Stimulated activated memory B cell treated with anti-CD40 and anti-IgM and Interleukin-4, amounts not matched to agents 10 μg/mL and 1 μg/mL and 100 μg/mL, for 72 hours (primary cell): ENCODE data around the gene CDKL4.
A peak's percentile ranks its signal among the peaks of the same experiment; 100 is the strongest.
"Not testable (repeated sequence)": the region's sequence is repeated elsewhere in the genome, so short reads cannot be mapped to it uniquely, and the experiment has no call there.

Experiments used
- ATAC-seq: fragments of 150-1000 bp; cut with Tn5 transposase; 2 replicates; pipeline ENCODE4 v1.10.0; 2021
- H3K27ac Mint-ChIP-seq: one replicate; pipeline ENCODE4 v1.8.0; 2022; ENCODE audit warnings: mild to moderate bottlenecking, mixed read lengths
- H3K27me3 Mint-ChIP-seq: one replicate; pipeline ENCODE4 v1.8.0; 2022; ENCODE audit warnings: mixed read lengths
- H3K36me3 Mint-ChIP-seq: one replicate; pipeline ENCODE4 v1.8.0; 2022; ENCODE audit warnings: mixed read lengths
- H3K4me1 Mint-ChIP-seq: one replicate; pipeline ENCODE4 v1.8.0; 2022; ENCODE audit warnings: mixed read lengths
- H3K4me3 Mint-ChIP-seq: one replicate; pipeline ENCODE4 v1.8.0; 2022; ENCODE audit warnings: mild to moderate bottlenecking, moderate library complexity, mixed read lengths
- H3K9me3 Mint-ChIP-seq: one replicate; pipeline ENCODE4 v1.8.0; 2022; ENCODE audit warnings: mixed read lengths

The CDKL4 gene

DNA sequence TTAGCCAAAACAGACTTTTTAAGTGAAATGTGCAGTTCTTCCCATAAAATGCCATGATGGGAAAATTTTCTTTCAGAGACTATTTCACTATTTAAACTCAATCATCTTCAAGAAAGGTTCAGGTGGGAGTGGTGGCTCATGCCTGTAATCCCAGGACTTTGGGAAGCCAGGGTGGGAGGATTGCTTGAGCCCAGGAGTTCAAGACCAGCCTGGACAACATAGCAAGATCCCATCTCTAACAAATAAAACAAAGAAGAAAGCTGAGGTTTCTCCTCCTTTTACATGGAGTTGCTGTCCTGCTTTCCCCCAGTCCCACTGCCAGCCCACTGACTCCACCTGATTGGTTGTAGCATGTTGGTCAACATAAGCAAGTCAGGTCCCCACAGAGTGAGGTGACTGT, 97.1 kb downstream of the CDKL4 start:
- no peaks in the 10 kb centered on the region for H3K36me3 Mint-ChIP-seq
- no peaks in the 10 kb centered on the region for H3K9me3 Mint-ChIP-seq
- no peak overlapping the region for H3K27ac Mint-ChIP-seq
- H3K4me1 Mint-ChIP-seq = peaks cover 30% of the 10 kb centered on the region
- no peaks in the 10 kb centered on the region for H3K27me3 Mint-ChIP-seq
- no peak for ATAC-seq
- H3K4me3 Mint-ChIP-seq = no peak overlapping the region

DNA sequence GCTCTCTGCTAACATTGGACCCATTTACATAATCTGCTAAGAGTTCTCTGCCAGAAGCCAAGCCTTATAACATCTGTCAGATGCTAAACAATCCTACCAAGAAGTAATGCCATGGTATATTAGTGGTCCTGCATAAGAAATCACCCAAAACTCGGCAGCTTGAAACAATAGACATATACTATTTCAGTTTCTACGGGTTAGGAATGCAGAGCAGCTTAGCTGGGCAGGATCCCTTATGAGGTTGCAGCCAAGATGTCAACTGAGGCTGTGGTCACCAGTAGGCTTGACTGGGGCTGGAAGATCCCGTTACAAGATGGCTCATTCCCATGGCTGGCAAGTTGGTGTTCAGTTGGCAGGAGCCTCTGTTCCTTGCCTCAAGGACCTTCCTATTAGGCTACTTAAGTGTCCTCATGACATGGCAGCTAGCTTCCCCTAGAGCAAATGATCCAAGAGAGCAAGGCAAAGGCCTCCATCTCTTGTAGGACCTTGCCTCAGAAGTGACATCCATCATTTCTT, 97.8 kb downstream of the CDKL4 start:
- Mint-ChIP-seq H3K4me3 (no peak overlapping the region), H3K27ac (no peak overlapping the region), H3K27me3 (no peaks in the 10 kb centered on the region), H3K36me3 (no peaks in the 10 kb centered on the region), H3K9me3 (no peaks in the 10 kb centered on the region), H3K4me1 (peaks cover 37% of the 10 kb centered on the region)
- no peak for ATAC-seq

- H3K27me3 Mint-ChIP-seq = no peaks in the 10 kb centered on the region
- H3K4me1 Mint-ChIP-seq = peaks cover 32% of the 10 kb centered on the region
- no peak overlapping the region for H3K4me3 Mint-ChIP-seq
- no peaks in the 10 kb centered on the region for H3K36me3 Mint-ChIP-seq
- no peaks in the 10 kb centered on the region for H3K9me3 Mint-ChIP-seq
- peak overlapping the region; percentile 69 for H3K27ac Mint-ChIP-seq
- no peak for ATAC-seq
Measured at GRCh38 chr2:39144416-39144815, 99.4 kb downstream of the CDKL4 start.

GRCh38 chr2:39142904-39143605, 100.7 kb downstream of the CDKL4 start:
- Mint-ChIP-seq H3K36me3 (no peaks in the 10 kb centered on the region), H3K9me3 (no peaks in the 10 kb centered on the region), H3K4me3 (no peak overlapping the region), H3K27ac (peak overlapping the region; percentile 69), H3K4me1 (peaks cover 32% of the 10 kb centered on the region), H3K27me3 (no peaks in the 10 kb centered on the region)
- ATAC-seq = no peak

- Mint-ChIP-seq H3K27ac (peak overlapping the region; percentile 58), H3K4me1 (peaks cover 32% of the 10 kb centered on the region), H3K36me3 (no peaks in the 10 kb centered on the region), H3K27me3 (no peaks in the 10 kb centered on the region), H3K4me3 (peak overlapping the region; percentile 71), H3K9me3 (no peaks in the 10 kb centered on the region)
- ATAC-seq = peak; percentile 84
Measured at GRCh38 chr2:39141334-39142271, 102.2 kb downstream of the CDKL4 start.

DNA sequence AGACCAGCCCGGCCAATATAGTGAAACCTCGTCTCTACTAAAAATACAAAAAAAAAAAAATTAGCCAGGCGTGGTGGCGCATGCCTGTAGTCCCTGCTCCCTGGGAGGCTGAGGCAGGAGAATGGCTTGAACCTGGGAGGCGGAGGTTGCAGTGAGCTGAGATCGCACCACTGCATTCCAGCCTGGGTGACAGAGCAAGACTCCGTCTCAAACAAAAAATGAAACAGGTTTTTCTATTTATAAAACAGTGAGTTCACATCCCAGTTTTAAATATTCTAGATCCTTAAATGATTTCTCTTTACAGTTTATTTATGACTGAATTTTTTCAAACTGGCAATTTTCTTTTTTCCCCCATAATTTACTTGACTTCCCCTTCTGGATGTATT, 102.8 kb downstream of the CDKL4 start:
- Mint-ChIP-seq H3K27ac (peak overlapping the region; percentile 58), H3K4me3 (peak overlapping the region; percentile 71), H3K4me1 (peaks cover 36% of the 10 kb centered on the region)
- not testable (repeated sequence) for H3K27me3 Mint-ChIP-seq, H3K9me3 Mint-ChIP-seq, H3K36me3 Mint-ChIP-seq, ATAC-seq

DNA sequence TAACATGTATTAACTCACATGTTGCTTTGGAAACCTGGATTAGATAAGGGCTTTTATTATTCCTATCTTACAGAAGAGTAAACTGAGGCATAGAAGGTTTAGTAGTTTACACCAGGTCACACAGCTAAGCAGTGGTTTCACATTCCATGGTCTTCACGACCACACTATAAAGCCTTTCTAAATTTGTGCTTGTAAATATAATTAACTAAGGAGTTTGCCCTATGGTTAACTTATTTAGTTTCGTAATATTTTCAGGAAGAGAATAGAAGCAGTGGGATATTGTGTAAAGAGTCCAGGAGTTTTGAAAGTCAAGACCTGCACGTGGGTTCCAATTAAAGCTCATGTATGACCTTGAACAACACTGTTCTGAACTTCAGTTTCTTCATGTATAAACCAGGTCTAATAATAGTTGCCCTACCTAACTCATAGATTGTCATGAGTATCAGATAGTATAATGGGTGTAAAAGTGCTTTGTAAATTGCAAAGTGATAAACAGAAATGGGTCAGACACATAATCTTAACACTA, 103.4 kb downstream of the CDKL4 start:
- Mint-ChIP-seq H3K4me1 (peaks cover 41% of the 10 kb centered on the region), H3K4me3 (no peak overlapping the region), H3K27me3 (no peaks in the 10 kb centered on the region), H3K9me3 (no peaks in the 10 kb centered on the region), H3K36me3 (no peaks in the 10 kb centered on the region), H3K27ac (peak overlapping the region; percentile 58)
- no peak for ATAC-seq

GRCh38 chr2:39139511-39140237, 104.1 kb downstream of the CDKL4 start:
- no peak overlapping the region for H3K4me3 Mint-ChIP-seq
- H3K27ac Mint-ChIP-seq = no peak overlapping the region
- H3K9me3 Mint-ChIP-seq = no peaks in the 10 kb centered on the region
- no peaks in the 10 kb centered on the region for H3K27me3 Mint-ChIP-seq
- H3K36me3 Mint-ChIP-seq = no peaks in the 10 kb centered on the region
- H3K4me1 Mint-ChIP-seq = peaks cover 41% of the 10 kb centered on the region
- ATAC-seq = no peak

GRCh38 chr2:39138837-39139211, 104.9 kb downstream of the CDKL4 start:
- no peak overlapping the region for H3K4me3 Mint-ChIP-seq
- no peaks in the 10 kb centered on the region for H3K27me3 Mint-ChIP-seq
- no peak overlapping the region for H3K27ac Mint-ChIP-seq
- no peaks in the 10 kb centered on the region for H3K9me3 Mint-ChIP-seq
- H3K4me1 Mint-ChIP-seq = peaks cover 39% of the 10 kb centered on the region
- ATAC-seq = no peak
- H3K36me3 Mint-ChIP-seq = no peaks in the 10 kb centered on the region

GRCh38 chr2:39138187-39138836, 105.5 kb downstream of the CDKL4 start:
- H3K27ac Mint-ChIP-seq, H3K36me3 Mint-ChIP-seq, H3K4me3 Mint-ChIP-seq, H3K27me3 Mint-ChIP-seq, H3K9me3 Mint-ChIP-seq, ATAC-seq: not testable (repeated sequence)
- H3K4me1 Mint-ChIP-seq = peaks cover 38% of the 10 kb centered on the region

DNA sequence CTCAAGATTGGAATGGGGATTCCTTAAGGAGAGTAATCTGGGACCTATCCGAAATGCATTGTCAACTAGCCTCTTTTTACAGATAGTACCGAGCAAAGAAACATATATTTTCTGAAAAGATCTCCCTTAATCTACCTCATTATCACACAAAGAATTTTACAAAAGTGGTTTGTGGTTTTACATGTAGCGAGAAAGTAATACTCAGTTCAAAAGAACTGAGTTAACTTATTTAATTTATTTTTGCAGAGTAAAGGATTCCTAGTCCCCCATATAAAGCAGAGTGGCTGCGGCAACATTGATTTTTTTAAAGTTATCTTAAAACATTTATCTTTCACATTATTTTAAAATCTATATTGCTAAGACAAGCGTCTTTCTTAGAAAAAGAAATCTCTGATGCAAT, 107.0 kb downstream of the CDKL4 start:
- no peak for ATAC-seq
- no peaks in the 10 kb centered on the region for H3K27me3 Mint-ChIP-seq
- H3K4me3 Mint-ChIP-seq = no peak overlapping the region
- peaks cover 28% of the 10 kb centered on the region for H3K4me1 Mint-ChIP-seq
- no peaks in the 10 kb centered on the region for H3K36me3 Mint-ChIP-seq
- H3K9me3 Mint-ChIP-seq = no peaks in the 10 kb centered on the region
- H3K27ac Mint-ChIP-seq = no peak overlapping the region

- Mint-ChIP-seq H3K36me3 (no peaks in the 10 kb centered on the region), H3K4me1 (peaks cover 18% of the 10 kb centered on the region), H3K27ac (peak overlapping the region; percentile 47), H3K4me3 (no peak overlapping the region), H3K27me3 (no peaks in the 10 kb centered on the region), H3K9me3 (no peaks in the 10 kb centered on the region)
- no peak for ATAC-seq
Measured at GRCh38 chr2:39135690-39136259, 108.0 kb downstream of the CDKL4 start.

DNA sequence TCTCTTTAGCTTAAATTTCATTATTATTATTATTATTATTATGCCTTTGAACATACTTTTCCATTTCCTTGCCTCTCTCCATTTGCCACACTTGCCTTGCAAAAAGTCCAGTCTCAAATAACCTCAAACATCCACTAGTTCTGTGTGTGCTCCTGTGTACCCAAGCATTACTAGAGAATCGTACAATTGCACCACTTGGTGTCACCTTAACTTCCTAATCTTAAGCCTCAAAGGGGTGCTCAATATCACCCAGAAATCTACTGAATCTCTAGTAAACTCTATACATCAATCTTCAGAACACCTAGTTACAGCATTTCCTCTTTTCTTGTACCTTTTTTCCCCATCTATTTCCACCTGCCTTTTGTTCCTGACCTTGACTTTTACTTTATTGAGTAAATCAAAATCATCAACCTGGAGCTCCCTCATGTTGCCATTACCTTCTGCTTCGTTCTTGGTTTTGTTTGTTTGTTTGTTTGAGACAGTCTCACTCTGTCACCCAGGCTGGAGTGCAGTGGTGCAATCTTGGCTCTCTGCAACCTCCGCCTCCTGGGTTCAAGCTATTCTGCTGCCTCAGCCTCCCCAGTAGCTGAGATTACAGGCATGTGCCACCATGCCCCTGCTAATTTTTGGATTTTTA, 110.4 kb downstream of the CDKL4 start:
- no peak for ATAC-seq
- Mint-ChIP-seq H3K36me3 (no peaks in the 10 kb centered on the region), H3K27me3 (no peaks in the 10 kb centered on the region), H3K4me1 (peaks cover 36% of the 10 kb centered on the region), H3K27ac (peak overlapping the region; percentile 9), H3K4me3 (no peak overlapping the region), H3K9me3 (no peaks in the 10 kb centered on the region)

DNA sequence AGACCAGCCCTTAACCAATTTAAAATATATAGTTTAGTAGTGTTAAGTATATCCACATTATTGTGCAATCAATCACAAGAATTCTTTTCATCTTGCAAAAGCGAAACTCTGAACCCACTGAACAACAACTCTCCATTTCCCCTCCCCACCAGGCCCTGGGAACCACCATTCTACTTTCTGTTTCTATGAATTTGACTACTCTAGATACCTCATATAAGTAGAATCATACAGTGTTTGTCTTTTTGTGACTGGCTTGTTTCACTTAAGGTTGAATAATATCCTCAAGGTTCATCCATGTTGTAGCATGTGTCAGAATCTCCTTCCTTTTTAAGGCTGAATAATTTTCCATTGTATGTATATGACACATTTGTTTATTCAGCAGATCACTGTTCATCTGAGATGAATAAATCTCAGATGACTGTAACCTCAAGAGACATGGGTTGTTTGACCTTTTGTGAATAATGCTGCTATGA, 114.8 kb downstream of the CDKL4 start:
- H3K36me3 Mint-ChIP-seq = no peaks in the 10 kb centered on the region
- H3K4me1 Mint-ChIP-seq = peaks cover 43% of the 10 kb centered on the region
- no peaks in the 10 kb centered on the region for H3K9me3 Mint-ChIP-seq
- H3K27me3 Mint-ChIP-seq = no peaks in the 10 kb centered on the region
- ATAC-seq = peak; percentile 61
- H3K4me3 Mint-ChIP-seq = peak overlapping the region; percentile 1
- H3K27ac Mint-ChIP-seq = peak overlapping the region; percentile 75
